HL-60 (cell line): Measurements from ENCODE around the gene ZFHX2.

ENCODE experiments used
- DNase-seq, 2 experiments: peaks; one replicate each; pipeline ENCODE4 v3.0.0-alpha.2; 2010 to 2020; ENCODE audit warnings: low read depth in 1 of 2, low spot score in 1 of 2
- H3K27ac ChIP-seq: fragments of 250-450 bp; sonication (Bioruptor Pico); replicated peaks from 2 replicates; pipeline ENCODE4 v1.5.1; 2020; ENCODE audit warnings: mild to moderate bottlenecking, moderate library complexity
- H3K27me3 ChIP-seq: fragments of 250-450 bp; sonication (Bioruptor Pico); 2 replicates; pipeline ENCODE4 v1.5.1; 2021; ENCODE audit warnings: mild to moderate bottlenecking, moderate library complexity; ENCODE audit not compliant: insufficient read depth, poor library complexity, severe bottlenecking
- H3K4me3 ChIP-seq: replicated peaks from 2 replicates; pipeline ENCODE4 v1.5.1; 2011; ENCODE audit warnings: mild to moderate bottlenecking, control low read depth, low read length; ENCODE audit not compliant: insufficient read depth
- CTCF ChIP-seq: IDR thresholded peaks from one replicate; pipeline ENCODE4 v1.5.1; 2011; ENCODE audit warnings: low read length, control low read depth, inconsistent platforms; ENCODE audit not compliant: insufficient read depth
- GABPA ChIP-seq: IDR thresholded peaks from 2 replicates; pipeline ENCODE4 v1.6.1; 2012; ENCODE audit warnings: low read depth
- POLR2AphosphoS5 ChIP-seq: IDR thresholded peaks from 2 replicates; pipeline ENCODE4 v1.6.1; 2012; ENCODE audit warnings: low read depth
- SPI1 ChIP-seq: IDR thresholded peaks from 2 replicates; pipeline ENCODE4 v1.6.1; 2012; ENCODE audit warnings: low read depth, mild to moderate bottlenecking, borderline replicate concordance
- TF ChIP-seq, protein P1 (sequence below): IDR thresholded peaks from 2 replicates; pipeline ENCODE4 v1.6.1; 2012; ENCODE audit warnings: low read depth; ENCODE audit not compliant: insufficient replicate concordance

ZFHX2 gene

GRCh38 chr14:23487216-23487615, 64.3 kb downstream of the ZFHX2 start:
- DNase-seq, result no peak
- Histone ChIP-seq H3K27ac (no peak overlapping the region), H3K27me3 (no peaks in the 10 kb centered on the region), H3K4me3 (no peak overlapping the region)
- TF ChIP-seq POLR2AphosphoS5 (no peak), SPI1 (no peak), CTCF (no peak), GABPA (no peak)
- TF ChIP-seq, protein P1, sequence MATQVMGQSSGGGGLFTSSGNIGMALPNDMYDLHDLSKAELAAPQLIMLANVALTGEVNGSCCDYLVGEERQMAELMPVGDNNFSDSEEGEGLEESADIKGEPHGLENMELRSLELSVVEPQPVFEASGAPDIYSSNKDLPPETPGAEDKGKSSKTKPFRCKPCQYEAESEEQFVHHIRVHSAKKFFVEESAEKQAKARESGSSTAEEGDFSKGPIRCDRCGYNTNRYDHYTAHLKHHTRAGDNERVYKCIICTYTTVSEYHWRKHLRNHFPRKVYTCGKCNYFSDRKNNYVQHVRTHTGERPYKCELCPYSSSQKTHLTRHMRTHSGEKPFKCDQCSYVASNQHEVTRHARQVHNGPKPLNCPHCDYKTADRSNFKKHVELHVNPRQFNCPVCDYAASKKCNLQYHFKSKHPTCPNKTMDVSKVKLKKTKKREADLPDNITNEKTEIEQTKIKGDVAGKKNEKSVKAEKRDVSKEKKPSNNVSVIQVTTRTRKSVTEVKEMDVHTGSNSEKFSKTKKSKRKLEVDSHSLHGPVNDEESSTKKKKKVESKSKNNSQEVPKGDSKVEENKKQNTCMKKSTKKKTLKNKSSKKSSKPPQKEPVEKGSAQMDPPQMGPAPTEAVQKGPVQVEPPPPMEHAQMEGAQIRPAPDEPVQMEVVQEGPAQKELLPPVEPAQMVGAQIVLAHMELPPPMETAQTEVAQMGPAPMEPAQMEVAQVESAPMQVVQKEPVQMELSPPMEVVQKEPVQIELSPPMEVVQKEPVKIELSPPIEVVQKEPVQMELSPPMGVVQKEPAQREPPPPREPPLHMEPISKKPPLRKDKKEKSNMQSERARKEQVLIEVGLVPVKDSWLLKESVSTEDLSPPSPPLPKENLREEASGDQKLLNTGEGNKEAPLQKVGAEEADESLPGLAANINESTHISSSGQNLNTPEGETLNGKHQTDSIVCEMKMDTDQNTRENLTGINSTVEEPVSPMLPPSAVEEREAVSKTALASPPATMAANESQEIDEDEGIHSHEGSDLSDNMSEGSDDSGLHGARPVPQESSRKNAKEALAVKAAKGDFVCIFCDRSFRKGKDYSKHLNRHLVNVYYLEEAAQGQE, result no peak

- Histone ChIP-seq H3K27me3 (no peaks in the 10 kb centered on the region), H3K4me3 (no peak overlapping the region), H3K27ac (no peak overlapping the region)
- DNase-seq, result no peak
- TF ChIP-seq GABPA, result no peak
- no peak for TF ChIP-seq CTCF
- TF ChIP-seq, protein P1, result no peak
- TF ChIP-seq POLR2AphosphoS5, result no peak
- no peak for TF ChIP-seq SPI1
Measured at GRCh38 chr14:23486036-23486435, 65.5 kb downstream of the ZFHX2 start.

- no peak overlapping the region for H3K27ac ChIP-seq
- H3K27me3 ChIP-seq, result no peaks in the 10 kb centered on the region
- TF ChIP-seq, protein P1, result no peak
- TF ChIP-seq POLR2AphosphoS5 (no peak), CTCF (no peak), GABPA (no peak)
- DNase-seq, result no peak
- no peak overlapping the region for H3K4me3 ChIP-seq
Measured at GRCh38 chr14:23485326-23485725, 66.2 kb downstream of the ZFHX2 start.
